ENCODE results near the gene FPR2. TPM values are rescaled to one million over a fixed set of nuclear protein-coding genes. Genes with fewer than 3 reads are reported as not detected.

FPR2 gene
- total and polyA plus RNA-seq, 9 of the 15 experiments (the other 6 are each of a cell fraction or from before 2014, with no cell fraction given) = 0.03 to 0.15 (median 0.07) TPM; not detected in 6

DNA sequence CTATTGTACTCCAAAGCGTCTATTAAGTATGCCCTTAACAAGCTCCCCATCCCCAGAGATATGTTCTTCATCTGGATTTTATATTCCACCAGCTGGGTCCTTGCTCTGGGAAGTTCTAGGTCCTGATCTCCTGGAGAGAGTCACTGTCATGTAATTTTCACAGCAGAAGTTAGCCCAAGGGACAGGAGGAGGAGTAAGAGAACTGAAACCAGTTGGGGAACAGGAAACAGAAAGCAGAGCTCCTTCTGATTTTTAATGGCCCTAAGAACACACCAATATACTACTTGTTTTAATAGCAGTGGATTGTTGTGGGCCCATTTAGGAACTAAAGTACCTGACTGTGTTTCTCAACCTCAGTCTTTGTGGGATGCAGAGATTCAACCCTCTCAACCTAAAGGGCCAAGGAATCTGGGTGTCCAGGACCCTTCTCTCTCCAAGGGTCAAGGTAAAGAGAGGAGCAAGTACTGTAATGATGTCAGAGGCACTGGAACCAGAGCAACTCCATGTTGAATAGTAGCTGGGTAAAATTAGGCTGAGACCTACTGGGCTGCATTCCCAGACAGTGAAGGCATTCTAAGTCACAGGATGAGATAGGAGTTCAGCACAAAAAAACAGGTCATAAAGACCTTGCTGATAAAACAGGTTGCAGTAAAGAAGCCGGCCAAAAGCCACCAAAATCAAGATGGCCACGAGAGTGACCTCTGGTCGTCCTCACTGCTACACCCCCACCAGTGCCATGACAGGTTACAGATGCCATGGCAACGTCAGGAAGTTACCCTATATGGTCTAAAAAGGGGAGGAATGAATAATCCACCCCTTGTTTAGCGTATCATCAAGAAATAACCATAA is 25.9 kb downstream of the FPR2 start (continued):
- TF ChIP-seq, protein P1, sequence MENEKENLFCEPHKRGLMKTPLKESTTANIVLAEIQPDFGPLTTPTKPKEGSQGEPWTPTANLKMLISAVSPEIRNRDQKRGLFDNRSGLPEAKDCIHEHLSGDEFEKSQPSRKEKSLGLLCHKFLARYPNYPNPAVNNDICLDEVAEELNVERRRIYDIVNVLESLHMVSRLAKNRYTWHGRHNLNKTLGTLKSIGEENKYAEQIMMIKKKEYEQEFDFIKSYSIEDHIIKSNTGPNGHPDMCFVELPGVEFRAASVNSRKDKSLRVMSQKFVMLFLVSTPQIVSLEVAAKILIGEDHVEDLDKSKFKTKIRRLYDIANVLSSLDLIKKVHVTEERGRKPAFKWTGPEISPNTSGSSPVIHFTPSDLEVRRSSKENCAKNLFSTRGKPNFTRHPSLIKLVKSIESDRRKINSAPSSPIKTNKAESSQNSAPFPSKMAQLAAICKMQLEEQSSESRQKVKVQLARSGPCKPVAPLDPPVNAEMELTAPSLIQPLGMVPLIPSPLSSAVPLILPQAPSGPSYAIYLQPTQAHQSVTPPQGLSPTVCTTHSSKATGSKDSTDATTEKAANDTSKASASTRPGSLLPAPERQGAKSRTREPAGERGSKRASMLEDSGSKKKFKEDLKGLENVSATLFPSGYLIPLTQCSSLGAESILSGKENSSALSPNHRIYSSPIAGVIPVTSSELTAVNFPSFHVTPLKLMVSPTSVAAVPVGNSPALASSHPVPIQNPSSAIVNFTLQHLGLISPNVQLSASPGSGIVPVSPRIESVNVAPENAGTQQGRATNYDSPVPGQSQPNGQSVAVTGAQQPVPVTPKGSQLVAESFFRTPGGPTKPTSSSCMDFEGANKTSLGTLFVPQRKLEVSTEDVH (IDR thresholded peaks at IDR 0.05; ENCODE audit: low read depth, partially characterized antibody) = no peak
- no peak for TF ChIP-seq TAF1 (IDR thresholded peaks at IDR 0.05; ENCODE audit: control insufficient read depth, extremely low read depth, insufficient read depth, low read length, severe bottlenecking)
- TF ChIP-seq CCAR2 (IDR thresholded peaks at IDR 0.05; ENCODE audit: low read depth, low read length) = no peak
- TF ChIP-seq IFI16 (CRISPR knock-in tag; IDR thresholded peaks at IDR 0.05) = peak; percentile 46; the same call in 1 of the 2 replicates
- peak in 1 of 2 experiments; percentile 99; a peak in 2 of 4 replicates for TF ChIP-seq TEAD1 (CRISPR knock-in tag; IDR thresholded peaks at IDR 0.05)
- TF ChIP-seq CBX1 (IDR thresholded peaks at IDR 0.05; ENCODE audit: low read depth) = no peak
- TF ChIP-seq STAT5A (IDR thresholded peaks at IDR 0.05; ENCODE audit: borderline replicate concordance, low read length) = no peak
- TF ChIP-seq KHSRP (IDR thresholded peaks at IDR 0.05) = no peak
- no peak for TF ChIP-seq ZBTB33 (CRISPR knock-in tag; IDR thresholded peaks at IDR 0.05)
- no peak for TF ChIP-seq PHF21A (IDR thresholded peaks at IDR 0.05; ENCODE audit: borderline replicate concordance, low read depth)
- peak; percentile 52; the same call in 1 of the 2 replicates for TF ChIP-seq TFE3 (CRISPR knock-in tag; IDR thresholded peaks at IDR 0.05)
- 0 out of 2 replicates have a peak, but pooled peaks have one; percentile 89 for TF ChIP-seq ZNF830 (CRISPR knock-in tag; IDR thresholded peaks at IDR 0.05)
- no peak for TF ChIP-seq GTF2F1 (IDR thresholded peaks at IDR 0.05; ENCODE audit: low read depth, low read length)
- no peak for TF ChIP-seq EP300 (IDR thresholded peaks at IDR 0.05; ENCODE audit: low read length)
- TF ChIP-seq RBM34 (IDR thresholded peaks at IDR 0.05; ENCODE audit: borderline replicate concordance, insufficient read depth, low read length) = no peak
- peak; percentile 99 for TF ChIP-seq ZNF766 (CRISPR knock-in tag; conservative IDR thresholded peaks at IDR 0.05)
- no peak; the same call in 1 of the 2 replicates for TF ChIP-seq POLR2H (tag; IDR thresholded peaks at IDR 0.05; ENCODE audit: low read depth)
- no peak for TF ChIP-seq CC2D1A (IDR thresholded peaks at IDR 0.05)
- peak; percentile 86; the same call in 1 of the 2 replicates for TF ChIP-seq ZNF212 (CRISPR knock-in tag; IDR thresholded peaks at IDR 0.05)
- TF ChIP-seq PRMT5 (CRISPR knock-in tag; IDR thresholded peaks at IDR 0.05) = no peak
- TF ChIP-seq SMAD3 (CRISPR knock-in tag; conservative IDR thresholded peaks at IDR 0.05) = peak; percentile 98

All from K562 (cell line).